HCT116 (cell line): ENCODE results near the gene MXRA8. TPM values are rescaled to one million over a fixed set of nuclear protein-coding genes. Genes with fewer than 3 reads are reported as not detected.

ENCODE experiments used
- ATAC-seq: fragments of 200-7000 bp; cut with Tn5 transposase; 2 replicates; pipeline ENCODE4 v1.9.1; 2020; ENCODE audit warnings: mild to moderate bottlenecking, moderate library complexity
- BruUV-seq: library from RNA; stranded (reverse); fragments of 400-500 nt; replicated peaks from 2 replicates; lab custom pipeline; 2021; lab: Mats Ljungman, UMichigan
- CTCF ChIA-PET: fragments of 300-600 bp; sonication (Branson Sonifier 250); formaldehyde crosslinking; loops from one replicate; lab custom pipeline; 2021; ENCODE audit warnings: antibody characterized with exemption; lab: Charles Lee
- POLR2A ChIA-PET: fragments of 300-600, 350-600 bp; sonication (Branson Sonifier 250); formaldehyde crosslinking; loops from one replicate; lab custom pipeline; 2021; ENCODE audit warnings: antibody characterized with exemption; lab: Charles Lee
- RAD21 ChIA-PET, 2 experiments: fragments of 300-600 bp; sonication (Branson Sonifier 250); formaldehyde crosslinking; loops; one replicate each; lab custom pipeline; 2023; ENCODE audit warnings: low total read pairs in 2 of 2; ENCODE audit not compliant: uncharacterized antibody in 2 of 2, unreplicated experiment in 2 of 2, low non-redundant PET in 1 of 2; lab: Charles Lee
- DNase-seq: peaks from one replicate; pipeline ENCODE4 v3.0.0-alpha.2; 2010; ENCODE audit warnings: low read depth, low spot score
- H2AFZ ChIP-seq: fragments of 200-600 bp; shearing (Covaris generic), sonication (generic); 2 replicates; pipeline ENCODE4 v1.6.1; 2017; ENCODE audit warnings: low read depth, mixed run types, mixed read lengths, antibody characterized with exemption, low read length; ENCODE audit not compliant: poor library complexity, severe bottlenecking
- H3K27ac ChIP-seq: 2 replicates; pipeline ENCODE4 v1.5.1; 2012; ENCODE audit warnings: low read depth, low read length
- H3K27me3 ChIP-seq: fragments of 200-600 bp; sonication (generic); 2 replicates; pipeline ENCODE4 v1.6.1; 2016; ENCODE audit warnings: mixed run types, low read length, mixed read lengths; ENCODE audit not compliant: insufficient read depth
- H3K36me3 ChIP-seq, 2 experiments: fragments of 200-500 bp in 1 of 2; fragments of 200-600 bp in 1 of 2; sonication (Bioruptor generic) in 1 of 2; sonication (generic) in 1 of 2; 2 replicates each; pipeline versions ENCODE4 v1.5.1 to v1.6.1; 2014 to 2016; ENCODE audit warnings: low read length in 2 of 2, inconsistent platforms in 1 of 2, mixed read lengths in 1 of 2, mixed run types in 1 of 2; ENCODE audit not compliant: insufficient read depth in 2 of 2, control insufficient read depth in 1 of 2
- H3K4me1 ChIP-seq, 2 experiments: fragments of 200-600 bp in 1 of 2; sonication (generic) in 1 of 2; 2 replicates each; pipeline versions ENCODE4 v1.5.1 to v1.6.1; 2012 to 2017; ENCODE audit warnings: low read length in 2 of 2, inconsistent platforms in 1 of 2, mild to moderate bottlenecking in 1 of 2, mixed read lengths in 1 of 2, mixed run types in 1 of 2, moderate library complexity in 1 of 2; ENCODE audit not compliant: insufficient read depth in 2 of 2, control insufficient read depth in 1 of 2
- H3K4me2 ChIP-seq: fragments of 200-600 bp; sonication (generic); 2 replicates; pipeline ENCODE4 v1.6.1; 2017; ENCODE audit warnings: mixed run types, low read length, mixed read lengths
- H3K4me3 ChIP-seq, 2 experiments: fragments of 200-600 bp in 1 of 2; sonication (generic) in 1 of 2; replicated peaks in 1 of 2; 2 replicates each; pipeline ENCODE4 v1.5.1; 2011 to 2016; ENCODE audit warnings: low read length in 2 of 2, control low read depth in 1 of 2, low read depth in 1 of 2, mild to moderate bottlenecking in 1 of 2, mixed read lengths in 1 of 2, mixed run types in 1 of 2
- H3K79me2 ChIP-seq: fragments of 200-600 bp; sonication (generic); 2 replicates; pipeline ENCODE4 v1.6.1; 2017; ENCODE audit warnings: mild to moderate bottlenecking, mixed run types, low read length, moderate library complexity, mixed read lengths; ENCODE audit not compliant: insufficient read depth
- H3K9ac ChIP-seq: fragments of 200-600 bp; sonication (generic); 2 replicates; pipeline ENCODE4 v1.6.1; 2016; ENCODE audit warnings: low read length, mixed read lengths
- H3K9me2 ChIP-seq: fragments of 200-600 bp; sonication (generic), shearing (Covaris generic); 2 replicates; pipeline ENCODE4 v1.6.1; 2017; ENCODE audit warnings: mixed run types, mild to moderate bottlenecking, moderate library complexity; ENCODE audit not compliant: insufficient read depth
- H3K9me3 ChIP-seq, 2 experiments: fragments of 200-500 bp in 1 of 2; fragments of 200-600 bp in 1 of 2; sonication (Bioruptor generic) in 1 of 2; sonication (generic) in 1 of 2; 2 replicates each; pipeline ENCODE4 v1.6.1; 2014 to 2017; ENCODE audit warnings: low read length in 2 of 2, mixed read lengths in 2 of 2, inconsistent platforms in 1 of 2, low read depth in 1 of 2, mild to moderate bottlenecking in 1 of 2, mixed run types in 1 of 2, moderate library complexity in 1 of 2; ENCODE audit not compliant: control insufficient read depth in 1 of 2, insufficient read depth in 1 of 2
- H4K20me1 ChIP-seq: fragments of 200-600 bp; sonication (generic), shearing (Covaris generic); 2 replicates; pipeline ENCODE4 v1.6.1; 2017; ENCODE audit warnings: mixed run types, mild to moderate bottlenecking, moderate library complexity; ENCODE audit not compliant: insufficient read depth
- CEBPB ChIP-seq: IDR thresholded peaks from 2 replicates; pipeline ENCODE4 v1.6.1; 2012; ENCODE audit warnings: low read depth
- EGR1 ChIP-seq: IDR thresholded peaks from 2 replicates; pipeline ENCODE4 v1.6.1; 2012; ENCODE audit warnings: low read depth
- POLR2AphosphoS5 ChIP-seq: IDR thresholded peaks from 2 replicates; pipeline ENCODE4 v1.6.1; 2011; ENCODE audit warnings: mild to moderate bottlenecking, low read depth, low read length, moderate library complexity
- ZFX ChIP-seq: fragments of 450-650 bp; IDR thresholded peaks from 2 replicates; pipeline ENCODE4 v1.6.1; 2017
- intact Hi-C: fragments of 100-400 bp; cut with micrococcal nuclease; formaldehyde crosslinking; loops from 2 replicates; pipeline ENCODE4 v1.10.0; 2022
- total RNA-seq: library from RNA; stranded (reverse); gene quantifications from one replicate; pipeline ENCODE4 v1.2.1, GENCODE V29; 2021; ENCODE audit not compliant: unreplicated experiment
- TF ChIP-seq, protein P1 (sequence below): IDR thresholded peaks from 2 replicates; pipeline ENCODE4 v1.6.1; 2012

The MXRA8 gene
- total RNA-seq, 1 experiment from 2014 or later = 0.74 TPM

DNA sequence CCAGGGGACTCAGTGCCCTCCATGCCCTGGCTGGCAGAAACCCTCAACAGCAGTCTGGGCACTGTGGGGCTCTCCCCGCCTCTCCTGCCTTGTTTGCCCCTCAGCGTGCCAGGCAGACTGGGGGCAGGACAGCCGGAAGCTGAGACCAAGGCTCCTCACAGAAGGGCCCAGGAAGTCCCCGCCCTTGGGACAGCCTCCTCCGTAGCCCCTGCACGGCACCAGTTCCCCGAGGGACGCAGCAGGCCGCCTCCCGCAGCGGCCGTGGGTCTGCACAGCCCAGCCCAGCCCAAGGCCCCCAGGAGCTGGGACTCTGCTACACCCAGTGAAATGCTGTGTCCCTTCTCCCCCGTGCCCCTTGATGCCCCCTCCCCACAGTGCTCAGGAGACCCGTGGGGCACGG lies 30.1 kb downstream of the MXRA8 start:
- no peaks in the 10 kb centered on the region for H3K9me3 ChIP-seq
- H4K20me1 ChIP-seq = no peaks in the 10 kb centered on the region
- POLR2A ChIA-PET = no interaction called here
- no peak overlapping the region for H3K4me3 ChIP-seq
- DNase-seq (no peak), ATAC-seq (no peak)
- RAD21 ChIA-PET = no interaction called here
- no peaks in the 10 kb centered on the region for H3K9me2 ChIP-seq
- H3K4me1 ChIP-seq = peaks cover 18 to 41% of the 10 kb centered on the region in 2 experiments
- H2AFZ ChIP-seq = no peak overlapping the region
- BruUV-seq = no TSS peak
- TF ChIP-seq ZFX = no peak
- TF ChIP-seq POLR2AphosphoS5 = no peak
- no peak for TF ChIP-seq CEBPB
- TF ChIP-seq EGR1 = no peak
- TF ChIP-seq, all 23 proteins: peak for 0
- intact Hi-C loops = no loop called here
- no peak overlapping the region for H3K27ac ChIP-seq
- peaks cover 28% of the 10 kb centered on the region for H3K79me2 ChIP-seq
- H3K36me3 ChIP-seq = no peaks in the 10 kb centered on the region
- H3K4me2 ChIP-seq = no peak overlapping the region
- no peaks in the 10 kb centered on the region for H3K27me3 ChIP-seq
- CTCF ChIA-PET = no interaction called here
- H3K9ac ChIP-seq = no peak overlapping the region

DNA sequence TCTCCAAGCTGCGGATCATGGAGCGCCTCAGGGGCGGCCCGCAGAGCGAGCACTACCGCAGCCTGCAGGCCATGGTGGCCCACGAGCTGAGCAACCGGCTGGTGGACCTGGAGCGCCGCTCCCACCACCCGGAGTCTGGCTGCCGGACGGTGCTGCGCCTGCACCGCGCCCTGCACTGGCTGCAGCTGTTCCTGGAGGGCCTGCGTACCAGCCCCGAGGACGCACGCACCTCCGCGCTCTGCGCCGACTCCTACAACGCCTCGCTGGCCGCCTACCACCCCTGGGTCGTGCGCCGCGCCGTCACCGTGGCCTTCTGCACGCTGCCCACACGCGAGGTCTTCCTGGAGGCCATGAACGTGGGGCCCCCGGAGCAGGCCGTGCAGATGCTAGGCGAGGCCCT lies 31.1 kb downstream of the MXRA8 start:
- Histone ChIP-seq H2AFZ (no peak overlapping the region), H4K20me1 (no peaks in the 10 kb centered on the region), H3K9me2 (no peaks in the 10 kb centered on the region), H3K4me1 (peaks cover 21 to 37% of the 10 kb centered on the region in 2 experiments), H3K27me3 (no peaks in the 10 kb centered on the region), H3K79me2 (peaks cover 35% of the 10 kb centered on the region), H3K27ac (no peak overlapping the region), H3K9me3 (no peaks in the 10 kb centered on the region), H3K36me3 (no peaks in the 10 kb centered on the region; a peak in 1 of 4 replicates), H3K4me3 (no peak overlapping the region), H3K4me2 (no peak overlapping the region), H3K9ac (no peak overlapping the region)
- RAD21 ChIA-PET = no interaction called here
- intact Hi-C loops = no loop called here
- ATAC-seq (no peak), DNase-seq (no peak)
- BruUV-seq = no TSS peak
- TF ChIP-seq, protein P1, sequence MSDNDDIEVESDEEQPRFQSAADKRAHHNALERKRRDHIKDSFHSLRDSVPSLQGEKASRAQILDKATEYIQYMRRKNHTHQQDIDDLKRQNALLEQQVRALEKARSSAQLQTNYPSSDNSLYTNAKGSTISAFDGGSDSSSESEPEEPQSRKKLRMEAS = no peak
- POLR2A ChIA-PET = no interaction called here
- CTCF ChIA-PET = no interaction called here
